ENCODE measurements around the gene LRRC43.

- no peak for TF ChIP-seq CTCF (IDR thresholded peaks at IDR 0.05)
- no peak for TF ChIP-seq POLR2A (IDR thresholded peaks at IDR 0.05)
Measured at GRCh38 chr12:122155705-122156104, 27.2 kb upstream of the LRRC43 start.
